Measurements from ENCODE around the gene TGFBR2.

Gene TGFBR2

DNA sequence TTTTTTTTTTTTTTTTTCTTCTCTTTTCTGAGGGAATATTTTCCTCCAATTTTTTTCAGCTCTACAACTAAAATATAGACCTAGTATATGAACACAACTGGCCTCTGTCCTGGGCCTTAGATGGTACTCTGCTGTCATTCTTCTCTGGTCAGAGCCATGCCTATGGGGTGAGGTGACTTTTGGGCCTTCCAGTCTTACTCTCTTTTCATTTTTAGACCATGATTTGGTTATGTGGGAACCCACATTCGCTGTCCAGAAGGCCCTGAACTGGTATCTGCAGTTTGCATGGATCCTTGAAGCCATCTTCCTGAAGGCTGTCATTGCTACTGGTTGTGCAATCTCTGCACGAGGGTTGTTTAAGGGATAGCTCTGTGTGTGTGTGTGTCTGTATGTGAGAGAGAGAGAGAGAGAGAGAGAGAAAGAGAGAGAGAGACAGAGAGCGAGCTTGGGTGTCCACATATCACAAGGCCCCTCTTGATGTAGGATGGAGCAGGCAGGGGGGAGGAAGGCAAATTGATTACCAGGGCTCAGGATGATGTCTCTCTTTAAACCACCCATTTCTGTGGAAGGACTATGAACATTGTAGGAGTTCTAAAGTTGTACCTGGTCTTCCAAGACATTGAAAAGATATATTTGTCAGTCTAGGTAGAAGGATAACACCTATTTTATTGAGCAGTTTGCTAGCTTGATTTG, 6.9 kb downstream of the TGFBR2 start:
- peaks cover 10% of the 10 kb centered on the region for H3K4me1 ChIP-seq (ENCODE audit: control insufficient read depth, insufficient read depth, low read length)
- H3K4me3 ChIP-seq (ENCODE audit: low read depth, low read length): no peak overlapping the region
- no peak overlapping the region for H3K27ac ChIP-seq (ENCODE audit: low read depth, low read length)
- no peaks in the 10 kb centered on the region for H3K27me3 ChIP-seq (ENCODE audit: control insufficient read depth, insufficient read depth, low read length)
- H3K9me3 ChIP-seq (ENCODE audit: control insufficient read depth, insufficient read depth, low read depth, low read length): no peaks in the 10 kb centered on the region
- H3K36me3 ChIP-seq (ENCODE audit: control insufficient read depth, insufficient read depth, low read length): no peaks in the 10 kb centered on the region
- H3K9ac ChIP-seq (ENCODE audit: low read length): no peak overlapping the region

- Histone ChIP-seq H3K36me3 (ENCODE audit: control insufficient read depth, insufficient read depth, low read length) (no peaks in the 10 kb centered on the region), H3K9me3 (ENCODE audit: control insufficient read depth, insufficient read depth, low read depth, low read length) (no peaks in the 10 kb centered on the region), H3K9ac (ENCODE audit: low read length) (no peak overlapping the region), H3K4me1 (ENCODE audit: control insufficient read depth, insufficient read depth, low read length) (peaks cover 10% of the 10 kb centered on the region), H3K27me3 (ENCODE audit: control insufficient read depth, insufficient read depth, low read length) (no peaks in the 10 kb centered on the region), H3K27ac (ENCODE audit: low read depth, low read length) (no peak overlapping the region), H3K4me3 (ENCODE audit: low read depth, low read length) (no peak overlapping the region)
These were observed 8.0 kb downstream of the TGFBR2 start for GRCh38 chr3:30614373-30614772.

- Histone ChIP-seq H3K4me1 (ENCODE audit: control insufficient read depth, insufficient read depth, low read length) (peaks cover 13% of the 10 kb centered on the region), H3K9ac (ENCODE audit: low read length) (no peak overlapping the region), H3K36me3 (ENCODE audit: control insufficient read depth, insufficient read depth, low read length) (no peaks in the 10 kb centered on the region), H3K27ac (ENCODE audit: low read depth, low read length) (no peak overlapping the region), H3K4me3 (ENCODE audit: low read depth, low read length) (no peak overlapping the region), H3K27me3 (ENCODE audit: control insufficient read depth, insufficient read depth, low read length) (no peaks in the 10 kb centered on the region), H3K9me3 (ENCODE audit: control insufficient read depth, insufficient read depth, low read depth, low read length) (no peaks in the 10 kb centered on the region)
These were observed 8.5 kb downstream of the TGFBR2 start for GRCh38 chr3:30614943-30615342.

DNA sequence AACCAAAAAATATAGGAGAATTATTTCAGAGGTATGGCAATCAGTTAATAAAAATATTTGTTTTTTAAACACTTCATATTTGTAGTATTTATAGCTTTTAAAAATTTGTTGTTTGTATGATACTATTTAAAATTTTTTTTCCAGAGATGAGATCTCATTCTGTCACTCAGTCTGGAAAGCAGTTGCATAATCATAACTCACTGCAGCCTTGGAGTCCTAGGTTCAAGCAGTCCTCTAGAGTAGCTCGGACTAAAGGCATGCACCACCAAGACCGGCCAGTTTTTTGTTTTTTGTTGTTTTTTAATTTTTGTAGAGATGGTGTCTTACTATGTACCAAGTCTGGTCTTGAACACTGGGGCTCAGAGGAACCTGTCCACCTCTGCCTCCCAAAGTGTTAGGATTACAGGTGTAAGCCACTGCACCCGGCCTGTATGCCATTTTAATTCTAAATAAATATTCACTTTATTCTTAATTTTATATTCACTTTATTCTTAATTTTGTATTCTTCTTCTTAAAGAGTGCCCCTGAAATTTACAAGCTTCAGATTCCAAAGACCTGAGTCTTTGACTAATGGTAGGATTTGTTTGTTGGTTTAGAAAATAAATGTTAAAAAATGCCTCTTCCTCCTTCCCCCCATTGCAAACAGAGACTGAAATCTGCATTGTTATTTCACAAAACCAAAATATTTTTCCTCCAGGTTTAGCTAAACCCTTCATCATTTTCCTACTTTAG, 9.4 kb downstream of the TGFBR2 start:
- no peaks in the 10 kb centered on the region for H3K36me3 ChIP-seq (ENCODE audit: control insufficient read depth, insufficient read depth, low read length)
- no peak overlapping the region for H3K9ac ChIP-seq (ENCODE audit: low read length)
- no peaks in the 10 kb centered on the region for H3K9me3 ChIP-seq (ENCODE audit: control insufficient read depth, insufficient read depth, low read depth, low read length)
- H3K4me1 ChIP-seq (ENCODE audit: control insufficient read depth, insufficient read depth, low read length): peaks cover 10% of the 10 kb centered on the region
- no peaks in the 10 kb centered on the region for H3K27me3 ChIP-seq (ENCODE audit: control insufficient read depth, insufficient read depth, low read length)
- H3K4me3 ChIP-seq (ENCODE audit: low read depth, low read length): no peak overlapping the region
- H3K27ac ChIP-seq (ENCODE audit: low read depth, low read length): no peak overlapping the region

GRCh38 chr3:30616347-30617027, 10.1 kb downstream of the TGFBR2 start:
- Histone ChIP-seq H3K9me3 (ENCODE audit: control insufficient read depth, insufficient read depth, low read depth, low read length) (no peaks in the 10 kb centered on the region), H3K9ac (ENCODE audit: low read length) (no peak overlapping the region), H3K4me1 (ENCODE audit: control insufficient read depth, insufficient read depth, low read length) (peaks cover 8% of the 10 kb centered on the region), H3K36me3 (ENCODE audit: control insufficient read depth, insufficient read depth, low read length) (0 out of 2 replicates have a peak, but pooled peaks cover 1% of the 10 kb centered on the region), H3K4me3 (ENCODE audit: low read depth, low read length) (no peak overlapping the region), H3K27ac (ENCODE audit: low read depth, low read length) (no peak overlapping the region), H3K27me3 (ENCODE audit: control insufficient read depth, insufficient read depth, low read length) (no peaks in the 10 kb centered on the region)

GRCh38 chr3:30617069-30617468, 10.7 kb downstream of the TGFBR2 start:
- Histone ChIP-seq H3K9ac (ENCODE audit: low read length) (no peak overlapping the region), H3K4me3 (ENCODE audit: low read depth, low read length) (no peak overlapping the region), H3K27ac (ENCODE audit: low read depth, low read length) (no peak overlapping the region), H3K27me3 (ENCODE audit: control insufficient read depth, insufficient read depth, low read length) (no peaks in the 10 kb centered on the region), H3K36me3 (ENCODE audit: control insufficient read depth, insufficient read depth, low read length) (peaks cover 4% of the 10 kb centered on the region; the same call in 1 of the 2 replicates), H3K4me1 (ENCODE audit: control insufficient read depth, insufficient read depth, low read length) (peaks cover 8% of the 10 kb centered on the region; the same call in 1 of the 2 replicates), H3K9me3 (ENCODE audit: control insufficient read depth, insufficient read depth, low read depth, low read length) (no peaks in the 10 kb centered on the region)

GRCh38 chr3:30617653-30618052, 11.3 kb downstream of the TGFBR2 start:
- peaks cover 4% of the 10 kb centered on the region; the same call in 1 of the 2 replicates for H3K36me3 ChIP-seq (ENCODE audit: control insufficient read depth, insufficient read depth, low read length)
- H3K9me3 ChIP-seq (ENCODE audit: control insufficient read depth, insufficient read depth, low read depth, low read length): no peaks in the 10 kb centered on the region
- H3K4me1 ChIP-seq (ENCODE audit: control insufficient read depth, insufficient read depth, low read length): peaks cover 8% of the 10 kb centered on the region; the same call in 1 of the 2 replicates
- H3K27ac ChIP-seq (ENCODE audit: low read depth, low read length): no peak overlapping the region
- H3K9ac ChIP-seq (ENCODE audit: low read length): no peak overlapping the region
- no peaks in the 10 kb centered on the region for H3K27me3 ChIP-seq (ENCODE audit: control insufficient read depth, insufficient read depth, low read length)
- H3K4me3 ChIP-seq (ENCODE audit: low read depth, low read length): no peak overlapping the region

DNA sequence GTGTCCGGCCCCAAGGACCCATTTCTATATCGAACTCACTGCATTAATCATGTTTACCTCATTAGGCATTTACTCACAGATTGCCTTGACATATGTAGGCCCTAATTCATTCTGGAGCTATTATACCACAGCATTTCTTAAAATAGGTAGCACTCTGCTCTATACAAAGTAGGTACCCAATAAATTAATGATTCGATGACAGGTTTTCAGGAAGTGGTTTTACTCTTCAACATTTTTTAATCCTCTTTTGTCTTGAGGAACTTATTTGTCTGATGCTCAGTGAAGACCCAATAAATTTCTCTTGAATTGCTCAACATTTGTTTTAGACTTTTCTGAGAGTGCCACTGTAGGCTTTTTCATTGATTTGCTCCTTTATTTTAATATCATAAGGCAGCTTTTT, 12.1 kb downstream of the TGFBR2 start:
- Histone ChIP-seq H3K4me3 (ENCODE audit: low read depth, low read length) (no peak overlapping the region), H3K9me3 (ENCODE audit: control insufficient read depth, insufficient read depth, low read depth, low read length) (no peaks in the 10 kb centered on the region), H3K9ac (ENCODE audit: low read length) (no peak overlapping the region), H3K27ac (ENCODE audit: low read depth, low read length) (no peak overlapping the region), H3K4me1 (ENCODE audit: control insufficient read depth, insufficient read depth, low read length) (peaks cover 8% of the 10 kb centered on the region; the same call in 1 of the 2 replicates), H3K27me3 (ENCODE audit: control insufficient read depth, insufficient read depth, low read length) (no peaks in the 10 kb centered on the region), H3K36me3 (ENCODE audit: control insufficient read depth, insufficient read depth, low read length) (peaks cover 7% of the 10 kb centered on the region)

DNA sequence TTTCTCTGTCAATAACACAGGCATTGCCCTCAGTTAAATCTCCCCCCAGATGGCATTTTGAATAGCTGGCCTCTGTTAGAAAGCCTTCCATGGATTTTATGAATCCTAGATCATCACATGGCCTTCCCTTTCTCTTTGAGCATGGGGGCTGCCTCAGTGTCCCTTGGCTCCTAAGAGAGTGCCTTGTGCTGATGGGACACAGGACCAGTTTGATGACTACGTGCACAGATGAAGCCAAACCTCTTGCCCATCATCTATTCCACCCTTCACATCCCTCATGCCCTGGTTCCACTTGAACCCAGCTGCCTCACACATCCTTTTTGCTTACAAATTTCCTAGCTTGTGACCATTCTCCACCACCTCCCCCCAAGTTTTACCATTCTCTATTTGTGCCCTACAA, 12.9 kb downstream of the TGFBR2 start:
- H3K36me3 ChIP-seq (ENCODE audit: control insufficient read depth, insufficient read depth, low read length): peaks cover 8% of the 10 kb centered on the region
- no peak overlapping the region for H3K9ac ChIP-seq (ENCODE audit: low read length)
- H3K27ac ChIP-seq (ENCODE audit: low read depth, low read length): no peak overlapping the region
- H3K9me3 ChIP-seq (ENCODE audit: control insufficient read depth, insufficient read depth, low read depth, low read length): no peaks in the 10 kb centered on the region
- no peak overlapping the region for H3K4me3 ChIP-seq (ENCODE audit: low read depth, low read length)
- no peaks in the 10 kb centered on the region for H3K27me3 ChIP-seq (ENCODE audit: control insufficient read depth, insufficient read depth, low read length)
- peaks cover 8% of the 10 kb centered on the region; the same call in 1 of the 2 replicates for H3K4me1 ChIP-seq (ENCODE audit: control insufficient read depth, insufficient read depth, low read length)

DNA sequence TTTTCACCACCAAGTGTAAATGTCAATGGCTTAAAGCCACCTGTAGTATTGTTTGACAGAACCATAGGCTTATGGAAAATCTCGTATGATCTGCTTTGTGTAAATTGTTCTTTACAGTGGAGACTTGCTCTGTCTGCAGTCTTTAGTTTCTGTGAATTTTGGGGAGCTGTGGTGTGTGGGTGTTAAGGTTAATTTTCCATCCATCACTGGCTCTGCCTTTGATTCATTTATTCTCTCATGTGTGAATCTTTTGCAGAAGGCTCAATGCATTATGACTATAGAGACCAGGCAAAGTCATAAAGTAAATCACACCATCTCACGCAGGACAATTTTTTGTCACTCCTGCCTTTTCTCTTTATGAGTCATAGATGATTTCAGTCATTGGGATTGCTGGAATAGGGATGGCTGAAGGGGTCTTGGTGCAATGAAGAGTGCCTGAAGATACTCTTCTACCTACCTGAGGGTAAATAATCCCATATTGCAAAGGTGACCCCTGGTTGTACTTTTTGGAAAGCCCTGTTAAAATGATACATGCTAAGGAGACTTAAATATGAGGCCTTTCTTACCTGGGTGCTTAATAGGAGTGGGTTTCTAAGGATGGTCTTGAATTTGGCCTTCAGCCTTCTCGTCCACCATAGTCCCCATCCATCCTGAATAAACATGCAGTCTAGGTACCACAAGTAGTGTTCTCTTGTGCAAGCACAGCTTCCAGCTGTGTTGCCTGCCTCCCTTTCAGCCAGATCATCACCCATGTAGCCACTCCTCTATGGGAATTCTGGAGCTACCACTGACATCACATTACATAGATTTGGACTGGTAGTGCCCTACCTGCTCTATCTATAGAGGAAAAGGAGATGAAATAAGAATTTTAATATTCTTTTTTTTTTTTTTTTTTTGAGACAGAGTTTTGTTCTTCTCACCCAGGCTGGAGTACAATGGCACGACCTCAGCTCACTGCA, 14.3 kb downstream of the TGFBR2 start:
- Histone ChIP-seq H3K27ac (ENCODE audit: low read depth, low read length) (no peak overlapping the region), H3K4me1 (ENCODE audit: control insufficient read depth, insufficient read depth, low read length) (peaks cover 8% of the 10 kb centered on the region)

More for the DNA sequence above, 14.3 kb downstream of the TGFBR2 start:
- H3K4me3 ChIP-seq (ENCODE audit: low read depth, low read length): no peak overlapping the region
- H3K27me3 ChIP-seq (ENCODE audit: control insufficient read depth, insufficient read depth, low read length): no peaks in the 10 kb centered on the region
- no peaks in the 10 kb centered on the region for H3K9me3 ChIP-seq (ENCODE audit: control insufficient read depth, insufficient read depth, low read depth, low read length)
- no peak overlapping the region for H3K9ac ChIP-seq (ENCODE audit: low read length)
- peaks cover 8% of the 10 kb centered on the region for H3K36me3 ChIP-seq (ENCODE audit: control insufficient read depth, insufficient read depth, low read length)

Measured in HUES6 (cell line).